ENCODE measurements around the gene MBOAT7. TPM values are rescaled to one million over a fixed set of nuclear protein-coding genes. Genes with fewer than 3 reads are reported as not detected.

Gene MBOAT7
- total and polyA plus RNA-seq, 2 of the 4 experiments (the other 2 are of a cell fraction): 11.3 to 121 TPM

DNA sequence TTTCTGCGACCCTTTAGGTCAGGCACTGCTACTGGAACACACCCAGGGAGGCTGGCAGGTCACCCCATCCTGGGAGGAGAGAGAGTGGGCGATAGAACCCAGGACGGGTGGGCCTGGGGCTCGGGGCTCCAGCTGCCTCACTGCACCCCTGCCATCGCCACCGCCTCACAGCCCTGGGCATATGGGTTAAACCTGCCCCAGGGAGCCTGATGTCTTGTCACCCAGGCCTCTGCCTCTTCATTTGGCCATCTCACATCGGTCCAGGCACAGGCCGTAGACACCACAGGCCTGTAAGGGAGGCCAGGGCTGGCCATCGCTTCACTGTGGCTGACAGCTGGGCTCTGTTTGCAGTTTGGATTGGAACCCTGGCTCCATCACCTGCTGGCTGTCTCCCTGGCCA, 63.7 kb downstream of the MBOAT7 start:
- no peak overlapping the region for H2BK15ac ChIP-seq (ENCODE audit: low read depth, low read length)
- H3K23ac ChIP-seq (ENCODE audit: low read depth, low read length): no peak overlapping the region
- no peak overlapping the region for H3K18ac ChIP-seq (ENCODE audit: low read depth, low read length)
- H3K9ac ChIP-seq (ENCODE audit: low read depth, low read length): no peak overlapping the region
- intact Hi-C loops (cut with micrococcal nuclease) (no loop called here), dilution Hi-C loops (cut with HindIII; ENCODE audit: low sequenced_read_pairs, unreplicated experiment) (no loop called here), in situ Hi-C loops (cut with MboI; ENCODE audit: low sequenced_read_pairs) (loop anchor here (25.0 kb wide), 1 partner anchor 1537 kb away; the partner anchor contains the start of gene U2AF2)
- H3K9me1 ChIP-seq (ENCODE audit: insufficient read depth, low read length): no peaks in the 10 kb centered on the region
- H2BK120ac ChIP-seq (ENCODE audit: low read depth, low read length): no peak overlapping the region
- H3K4me2 ChIP-seq (ENCODE audit: low read depth, low read length): no peak overlapping the region
- H4K5ac ChIP-seq (ENCODE audit: low read depth, low read length): no peak overlapping the region
- H3K4me1 ChIP-seq (ENCODE audit: control insufficient read depth, insufficient read depth, low read length): no peaks in the 10 kb centered on the region
- no peak overlapping the region for H2BK5ac ChIP-seq (ENCODE audit: low read depth, low read length, poor library complexity, severe bottlenecking)
- POLR2A ChIA-PET (ENCODE audit: unreplicated experiment): no interaction called here
- 94% methylated on average over 3 of the region's 9 CpGs; no CpG with 5 or more reads in 1 of the 2 experiments for WGBS, 2 experiments (ENCODE audit: extremely low coverage in 2 of 2, insufficient read length in 1 of 2)
- H2BK20ac ChIP-seq (ENCODE audit: low read depth, low read length): no peak overlapping the region
- no peak overlapping the region for H3K27ac ChIP-seq (ENCODE audit: insufficient read depth, low read length)
- peaks cover 75% of the 10 kb centered on the region for H3K36me3 ChIP-seq (ENCODE audit: control insufficient read depth, insufficient read depth, low read length)
- H3K9me3 ChIP-seq (ENCODE audit: control insufficient read depth, insufficient read depth, low read length): no peaks in the 10 kb centered on the region
- H2AK5ac ChIP-seq (ENCODE audit: low read depth, low read length): no peak overlapping the region
- no peak overlapping the region for H3K4ac ChIP-seq (ENCODE audit: low read depth, low read length)
- TF ChIP-seq POLR2A (IDR thresholded peaks at IDR 0.05; ENCODE audit: low read depth, low read length) (no peak), MAZ (IDR thresholded peaks at IDR 0.05; ENCODE audit: borderline replicate concordance, low read depth, low read length) (no peak), MXI1 (IDR thresholded peaks at IDR 0.05; ENCODE audit: borderline replicate concordance, low read depth, low read length) (no peak), CHD1 (IDR thresholded peaks at IDR 0.05; ENCODE audit: low read depth, low read length) (no peak), RCOR1 (IDR thresholded peaks at IDR 0.05; ENCODE audit: insufficient replicate concordance, low read length) (no peak), BHLHE40 (IDR thresholded peaks at IDR 0.05; ENCODE audit: low read depth, low read length) (no peak), FOS (IDR thresholded peaks at IDR 0.05; ENCODE audit: low read depth, low read length) (no peak), RFX5 (IDR thresholded peaks at IDR 0.05; ENCODE audit: low read depth, low read length) (no peak), CEBPB (IDR thresholded peaks at IDR 0.05; ENCODE audit: low read depth, low read length) (no peak), RAD21 (IDR thresholded peaks at IDR 0.05; ENCODE audit: low read length) (no peak), CTCF (conservative IDR thresholded peaks at IDR 0.05; ENCODE audit: low read depth, low read length) (no peak), MAFK (IDR thresholded peaks at IDR 0.05; ENCODE audit: low read depth, low read length) (no peak), NFE2L2 (IDR thresholded peaks at IDR 0.05; ENCODE audit: low read depth, low read length) (no peak), SMC3 (IDR thresholded peaks at IDR 0.05; ENCODE audit: low read depth, low read length) (no peak)
- TF ChIP-seq, protein P1, sequence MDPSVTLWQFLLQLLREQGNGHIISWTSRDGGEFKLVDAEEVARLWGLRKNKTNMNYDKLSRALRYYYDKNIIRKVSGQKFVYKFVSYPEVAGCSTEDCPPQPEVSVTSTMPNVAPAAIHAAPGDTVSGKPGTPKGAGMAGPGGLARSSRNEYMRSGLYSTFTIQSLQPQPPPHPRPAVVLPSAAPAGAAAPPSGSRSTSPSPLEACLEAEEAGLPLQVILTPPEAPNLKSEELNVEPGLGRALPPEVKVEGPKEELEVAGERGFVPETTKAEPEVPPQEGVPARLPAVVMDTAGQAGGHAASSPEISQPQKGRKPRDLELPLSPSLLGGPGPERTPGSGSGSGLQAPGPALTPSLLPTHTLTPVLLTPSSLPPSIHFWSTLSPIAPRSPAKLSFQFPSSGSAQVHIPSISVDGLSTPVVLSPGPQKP (IDR thresholded peaks at IDR 0.05; ENCODE audit: borderline replicate concordance, low read depth, low read length): no peak
- TF ChIP-seq, protein P2, sequence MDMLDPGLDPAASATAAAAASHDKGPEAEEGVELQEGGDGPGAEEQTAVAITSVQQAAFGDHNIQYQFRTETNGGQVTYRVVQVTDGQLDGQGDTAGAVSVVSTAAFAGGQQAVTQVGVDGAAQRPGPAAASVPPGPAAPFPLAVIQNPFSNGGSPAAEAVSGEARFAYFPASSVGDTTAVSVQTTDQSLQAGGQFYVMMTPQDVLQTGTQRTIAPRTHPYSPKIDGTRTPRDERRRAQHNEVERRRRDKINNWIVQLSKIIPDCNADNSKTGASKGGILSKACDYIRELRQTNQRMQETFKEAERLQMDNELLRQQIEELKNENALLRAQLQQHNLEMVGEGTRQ (IDR thresholded peaks at IDR 0.05; ENCODE audit: low read depth, low read length): no peak
- no peak overlapping the region for H2AK9ac ChIP-seq (replicated peaks; ENCODE audit: low read depth, low read length, poor library complexity)
- H3K56ac ChIP-seq (ENCODE audit: extremely low read depth, insufficient read depth, low read length): no peak overlapping the region
- no peak overlapping the region for H4K91ac ChIP-seq (ENCODE audit: insufficient read depth, low read depth, low read length)
- DNase-seq (no peak), ATAC-seq (ENCODE audit: low read depth) (no peak)
- no peak overlapping the region for H3K4me3 ChIP-seq (ENCODE audit: insufficient read depth, low read depth, low read length)
- H3K79me1 ChIP-seq (ENCODE audit: low read depth in 1 of 2, low read length in 2 of 2): no peaks in the 10 kb centered on the region; a peak in 1 of 4 replicates
- no peaks in the 10 kb centered on the region for H3K27me3 ChIP-seq (ENCODE audit: control insufficient read depth, insufficient read depth, low read length)
- no peak overlapping the region for H2AFZ ChIP-seq (replicated peaks; ENCODE audit: low read length, poor library complexity)
- no TSS peak for BruUV-seq (replicated peaks)
- H4K20me1 ChIP-seq (ENCODE audit: insufficient read depth, low read length): no peaks in the 10 kb centered on the region
- H4K8ac ChIP-seq (ENCODE audit: low read depth in 2 of 2, low read length in 2 of 2): no peak overlapping the region
- H3K14ac ChIP-seq (replicated peaks; ENCODE audit: low read depth, low read length): no peak overlapping the region
- CTCF ChIA-PET: no interaction called here

All from IMR-90 (cell line).